Activated CD4-positive, alpha-beta T cell treated with anti-CD3 and anti-CD28 coated beads, Interleukin-2, Interleukin-6, amounts not matched to agents 100 ng/mL and 50 ng/mL, durations not matched to agents 16 hours and 8 hours (primary cell): ENCODE data around the gene AGR3.
"Not testable (repeated sequence)": the region's sequence is repeated elsewhere in the genome, so short reads cannot be mapped to it uniquely, and the experiment has no call there.

Source experiments
- DNase-seq: peaks from one replicate; pipeline ENCODE4 v3.0.0-alpha.2; 2020

The AGR3 gene

DNA sequence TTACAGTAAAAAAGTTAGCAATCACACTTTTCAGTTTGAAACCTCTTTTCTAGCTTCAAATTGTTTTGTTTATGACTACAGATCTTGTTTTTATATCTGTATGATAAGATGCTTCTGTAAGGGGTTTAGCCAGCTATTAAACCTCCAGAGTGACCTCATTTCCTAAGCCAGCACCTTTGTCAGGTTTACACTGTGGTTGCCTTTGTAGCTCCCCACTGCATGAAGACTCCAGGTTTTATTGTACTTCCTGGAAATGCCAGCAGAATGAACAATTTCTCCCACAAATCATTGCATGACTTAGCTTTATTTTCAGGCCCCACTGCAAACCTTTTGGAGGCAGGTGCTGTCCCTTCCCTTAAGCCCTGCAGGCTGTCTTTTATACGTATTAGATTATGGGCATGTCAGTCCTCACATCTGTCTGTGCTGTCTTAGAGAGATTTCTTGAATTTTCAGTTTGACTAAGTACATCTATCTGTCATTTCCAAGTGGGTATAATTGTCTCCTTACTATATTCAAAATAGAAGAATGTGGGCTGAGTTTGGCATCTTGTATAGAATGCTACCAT, 8.2 kb upstream of the AGR3 start:
- peak; percentile 48 for DNase-seq

DNA sequence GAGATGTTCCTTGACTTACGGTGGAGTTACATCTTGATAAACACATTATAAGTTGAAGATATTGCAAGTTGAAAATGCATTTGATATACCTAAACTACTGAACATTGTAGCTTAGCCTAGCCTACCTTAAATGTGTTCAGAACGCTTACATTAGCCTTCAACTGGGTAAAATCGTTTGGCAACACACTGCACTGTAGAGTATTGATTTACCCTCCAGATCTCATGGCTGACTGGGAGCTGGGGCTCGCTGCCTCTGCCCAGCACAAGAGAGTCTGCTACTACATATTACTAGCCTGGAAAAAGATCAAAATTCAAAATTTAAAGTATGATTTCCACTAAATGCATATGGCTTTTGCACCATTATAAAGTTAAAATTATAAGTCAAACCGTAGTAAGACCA, 7.5 kb upstream of the AGR3 start:
- DNase-seq = no peak

DNA sequence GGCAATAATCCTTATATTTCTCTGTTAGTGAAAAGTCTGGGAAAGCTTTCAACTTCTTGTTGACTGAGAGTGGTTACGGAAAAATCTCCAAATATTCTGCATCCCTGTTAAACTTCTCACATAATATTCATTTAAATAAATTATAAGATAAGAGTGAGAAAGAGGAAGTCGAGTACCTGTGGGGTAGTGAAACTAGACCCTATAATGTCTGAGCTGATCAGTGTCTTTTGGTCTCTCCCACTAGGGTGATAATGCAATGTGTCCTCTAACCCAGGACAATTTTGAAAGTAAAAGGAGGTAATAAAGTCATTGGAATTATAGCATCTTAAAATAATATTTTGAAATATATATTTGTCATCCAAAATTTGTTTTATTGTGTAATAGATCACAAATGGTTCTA, 2.1 kb upstream of the AGR3 start:
- no peak for DNase-seq

DNA sequence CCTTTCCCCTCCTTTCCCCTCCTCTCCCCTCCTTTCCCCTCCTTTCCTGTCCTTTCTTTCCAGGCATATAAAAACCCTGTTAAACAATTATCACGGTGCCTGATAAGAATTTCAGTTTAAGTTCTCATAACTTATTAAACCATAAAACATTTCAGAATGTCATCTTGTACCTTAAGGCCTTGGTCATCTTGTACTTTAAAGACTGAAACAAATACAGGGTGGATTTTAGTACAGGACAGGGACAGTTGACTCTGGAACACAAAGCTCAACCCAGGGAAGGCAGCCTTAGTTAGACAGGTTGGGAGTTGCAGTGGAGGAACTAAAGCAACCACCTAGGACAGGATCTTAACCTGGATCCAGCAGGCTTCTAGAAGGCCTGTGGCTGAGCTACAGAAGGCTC, 1.2 kb downstream of the AGR3 start:
- no peak for DNase-seq

DNA sequence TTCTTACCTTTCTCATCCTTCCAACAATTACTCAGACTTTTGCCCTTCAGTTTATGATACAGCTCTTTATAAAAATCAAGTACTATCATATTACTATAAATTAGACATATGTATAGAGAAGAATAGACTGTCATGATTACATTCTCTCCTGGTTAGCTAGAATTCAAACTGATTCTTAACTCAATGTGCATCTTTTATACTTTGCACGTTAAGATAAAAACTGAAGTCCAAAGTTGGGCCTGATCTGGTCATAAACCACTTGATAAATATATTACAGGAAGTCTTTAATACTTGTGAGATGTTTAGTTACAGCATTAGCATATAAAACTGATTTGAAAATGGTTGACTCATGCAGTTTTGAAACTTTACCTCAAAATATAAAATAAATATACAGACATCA, 2.6 kb downstream of the AGR3 start:
- DNase-seq = no peak

DNA sequence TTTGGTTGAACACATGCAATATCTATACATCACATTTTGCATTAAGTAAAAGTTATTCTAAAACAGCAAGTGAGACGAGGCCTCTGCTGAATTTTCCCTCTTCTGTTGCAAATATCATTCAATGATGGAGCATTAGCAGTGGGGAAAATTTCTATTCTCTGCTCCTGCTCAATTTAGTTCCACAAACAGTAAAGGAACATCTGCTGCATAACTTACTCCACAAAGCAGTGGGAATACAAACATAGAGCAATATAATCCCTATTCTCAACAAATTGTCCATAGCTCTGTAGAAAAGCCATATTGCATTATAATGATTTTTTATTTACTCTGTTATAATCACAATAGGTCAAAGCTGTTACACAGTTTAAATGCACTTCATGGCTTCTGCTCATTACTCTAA, 5.9 kb downstream of the AGR3 start:
- DNase-seq = no peak

DNA sequence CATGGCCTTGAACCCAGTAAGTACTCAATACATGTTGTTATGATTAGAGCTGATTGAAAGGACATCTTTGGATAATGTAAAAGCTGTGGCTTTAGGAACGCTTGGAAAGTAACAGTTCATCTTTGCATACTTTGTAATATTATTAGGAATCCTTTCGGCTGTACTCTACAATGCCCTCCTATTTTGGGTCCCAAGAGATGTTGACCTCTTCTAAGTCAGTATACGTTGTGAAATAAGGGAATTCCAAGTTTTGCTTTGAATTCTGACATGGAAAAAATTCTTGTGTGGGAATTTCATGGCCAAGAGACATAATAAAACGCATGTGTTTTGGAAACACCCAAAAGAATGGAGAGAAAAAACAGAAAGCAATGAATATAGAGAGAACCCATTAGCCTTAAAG, 7.7 kb downstream of the AGR3 start:
- no peak for DNase-seq

DNA sequence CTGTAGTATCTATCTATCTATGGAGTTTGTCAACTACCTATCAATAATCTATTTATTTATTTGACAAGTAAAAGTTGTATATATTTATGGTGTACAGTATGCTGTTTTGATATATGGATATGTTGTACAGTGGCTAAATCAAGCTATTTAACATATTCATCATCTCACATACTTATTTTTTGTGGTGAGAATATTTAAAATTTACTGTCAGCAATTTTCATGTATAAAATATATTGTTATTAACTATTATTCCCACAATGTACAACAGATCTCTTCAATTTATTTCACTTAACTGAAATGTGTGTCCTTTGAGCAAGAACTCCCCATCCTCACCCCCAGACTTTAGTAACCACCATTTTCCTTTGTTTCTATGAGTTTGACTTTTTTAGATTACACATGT, 14.5 kb downstream of the AGR3 start:
- DNase-seq = no peak

DNA sequence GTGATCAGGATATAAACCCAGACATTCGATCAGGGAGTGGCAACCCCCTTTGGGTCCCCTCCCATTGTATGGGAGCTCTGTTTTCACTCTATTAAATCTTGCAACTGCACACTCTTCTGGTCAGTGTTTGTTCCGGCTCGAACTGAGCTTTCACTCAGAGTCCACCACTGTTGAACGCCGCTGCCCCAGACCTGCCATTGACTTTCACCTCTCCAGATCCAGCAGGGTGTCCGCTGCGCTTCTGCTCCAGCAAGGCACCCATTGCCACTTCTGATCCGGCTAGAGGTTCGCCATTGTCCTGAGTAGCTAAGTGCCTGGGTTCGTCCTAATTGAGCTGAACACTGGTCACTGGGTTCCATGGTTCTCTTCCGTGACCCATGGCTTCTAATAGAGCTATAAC, 28.6 kb downstream of the AGR3 start:
- DNase-seq = not testable (repeated sequence)

DNA sequence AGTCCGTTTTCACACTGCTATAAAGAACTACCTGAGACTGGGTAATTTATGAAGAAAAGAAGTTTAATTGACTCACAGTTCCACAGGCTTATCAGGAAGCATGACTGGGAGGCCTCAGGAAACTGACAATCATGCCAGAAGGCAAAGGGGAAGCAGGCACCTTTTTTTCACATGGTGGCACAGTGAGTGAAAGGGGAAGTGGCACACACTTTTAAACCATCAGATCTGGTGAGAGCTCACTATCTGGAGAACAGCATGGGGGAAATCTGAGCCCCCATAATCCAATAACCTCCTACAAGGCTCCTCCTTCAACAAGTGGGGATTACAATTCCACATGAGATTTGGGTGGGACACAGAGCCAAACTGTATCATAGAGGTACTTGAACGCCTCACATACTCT, 30.0 kb downstream of the AGR3 start:
- DNase-seq = no peak

DNA sequence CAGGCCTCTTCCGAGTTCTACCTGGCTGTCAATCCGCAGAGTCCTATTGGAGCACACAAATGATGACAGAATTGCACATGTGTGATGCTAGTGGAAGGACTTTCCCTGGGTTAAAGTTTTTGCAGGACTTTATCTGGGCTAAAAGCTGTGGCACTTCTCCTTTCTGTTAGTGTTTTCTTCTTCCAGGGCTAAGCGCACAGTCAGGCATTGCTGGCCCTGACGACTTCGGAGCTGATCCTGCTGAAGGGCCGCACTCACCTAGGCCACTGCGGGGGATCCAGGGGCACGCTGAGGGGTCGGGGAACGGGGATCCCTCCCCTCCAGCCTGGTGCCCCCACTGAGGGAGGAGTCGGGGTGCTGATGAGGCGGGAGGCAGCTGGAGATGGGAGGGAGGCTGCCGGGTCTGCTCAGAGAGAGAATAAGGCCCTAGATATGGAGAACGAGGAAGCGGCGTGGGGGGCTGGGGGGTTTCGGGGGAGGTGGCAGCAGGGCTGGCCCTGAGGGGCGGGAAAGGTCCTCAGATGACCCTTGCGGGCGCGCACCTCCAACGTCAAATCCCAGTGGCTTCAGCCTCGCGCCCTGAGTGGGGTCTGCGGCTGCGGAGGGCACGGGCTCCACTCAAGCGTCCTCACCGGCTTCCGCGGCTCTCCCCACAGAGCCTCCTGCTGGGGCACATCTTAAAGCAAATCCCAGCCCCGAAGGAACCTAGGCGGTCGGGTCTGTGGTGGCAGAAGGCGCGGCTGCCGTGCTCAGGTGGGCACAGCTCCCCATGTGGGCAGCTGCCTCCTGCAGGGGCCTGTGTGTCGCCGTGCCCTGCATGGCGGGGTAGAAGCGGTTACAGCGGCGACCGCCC, 30.9 kb downstream of the AGR3 start:
- DNase-seq = no peak

DNA sequence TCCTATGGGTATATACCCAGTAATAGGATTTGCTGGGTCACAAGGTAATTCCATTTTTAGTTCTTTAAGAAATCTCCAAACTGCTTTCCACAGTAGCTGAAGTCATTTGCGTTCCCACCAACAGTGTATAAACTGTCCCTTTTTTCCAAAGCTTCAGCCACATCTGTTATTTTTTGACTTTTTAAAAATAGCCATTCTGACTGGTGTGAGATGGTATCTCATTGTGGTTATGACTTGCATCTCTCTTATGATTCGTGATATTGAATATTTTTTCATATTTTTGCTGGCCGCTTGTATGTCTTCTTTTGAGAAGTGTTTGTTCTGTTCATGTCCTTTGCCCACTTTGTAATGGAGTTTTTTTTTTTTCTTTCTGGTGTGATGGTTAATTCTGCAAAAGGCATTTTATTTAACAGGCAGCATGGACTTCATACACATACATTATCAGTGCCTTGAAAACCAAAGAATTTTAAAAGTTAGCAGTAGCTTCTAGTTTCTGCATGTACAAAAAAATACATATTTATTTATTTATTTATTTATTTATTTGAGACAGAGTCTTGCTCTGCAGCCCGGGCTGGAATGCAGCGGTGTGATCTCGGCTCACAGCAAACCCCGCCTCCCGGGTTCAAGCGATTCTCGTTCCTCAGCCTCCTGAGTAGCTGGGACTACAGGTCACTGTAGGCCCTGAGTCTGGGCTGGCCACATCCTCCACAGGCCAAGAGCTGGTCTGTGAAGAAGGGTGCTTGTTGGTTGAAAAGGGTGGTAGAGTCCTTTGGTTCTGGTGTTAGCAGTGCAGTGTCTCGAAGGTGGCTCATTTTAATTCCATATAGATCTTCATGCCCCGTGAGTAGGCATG, 32.3 kb downstream of the AGR3 start:
- DNase-seq = no peak

DNA sequence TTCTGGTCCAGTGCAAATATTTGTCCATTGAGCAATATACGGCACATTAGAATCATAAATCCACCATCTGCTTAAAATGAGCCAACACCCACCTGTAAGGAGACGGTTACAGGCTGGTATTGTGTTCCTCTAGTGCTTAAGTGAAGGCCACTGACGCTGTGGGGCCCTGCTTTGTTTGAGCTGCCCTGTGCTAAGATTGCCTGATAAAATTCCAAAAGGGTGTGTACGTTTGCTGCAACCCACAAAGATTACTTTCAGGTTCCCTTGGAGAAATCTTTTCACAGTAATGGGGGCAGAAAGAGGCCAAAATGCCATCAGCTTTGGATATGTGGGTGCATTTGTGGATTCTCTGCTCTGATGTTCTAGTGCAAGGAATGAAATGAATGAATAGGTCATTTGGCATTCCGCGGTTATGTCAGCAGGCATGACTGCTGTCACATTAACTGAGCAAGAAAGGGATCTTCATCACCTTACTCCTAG, 34.4 kb downstream of the AGR3 start:
- DNase-seq = no peak

DNA sequence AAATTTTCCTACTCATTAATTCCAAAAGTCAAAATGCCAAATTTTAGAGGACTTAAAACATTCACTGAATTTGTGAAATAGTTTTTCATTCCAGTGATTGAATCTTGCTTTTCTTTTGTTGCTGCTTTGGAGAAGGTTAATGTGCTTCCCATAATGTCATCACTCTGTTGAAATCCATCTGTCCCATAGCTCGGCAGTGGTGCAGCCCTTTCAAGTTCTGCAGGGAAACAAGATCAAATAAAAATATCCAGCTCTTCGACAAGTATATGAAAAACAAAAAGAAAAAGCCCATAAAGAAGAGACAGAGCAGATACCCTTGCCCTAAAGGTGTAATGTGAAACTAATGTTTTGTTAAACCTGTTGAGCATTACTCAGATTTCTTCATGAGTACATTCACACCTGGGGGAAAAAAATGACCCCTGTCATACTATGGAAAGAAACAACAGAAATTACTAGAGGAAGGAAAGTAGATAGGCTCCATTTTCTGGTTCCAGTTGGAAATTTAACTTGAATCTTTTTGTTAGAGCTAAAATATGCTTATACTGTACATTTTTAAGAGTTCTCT, 35.1 kb downstream of the AGR3 start:
- DNase-seq = no peak

DNA sequence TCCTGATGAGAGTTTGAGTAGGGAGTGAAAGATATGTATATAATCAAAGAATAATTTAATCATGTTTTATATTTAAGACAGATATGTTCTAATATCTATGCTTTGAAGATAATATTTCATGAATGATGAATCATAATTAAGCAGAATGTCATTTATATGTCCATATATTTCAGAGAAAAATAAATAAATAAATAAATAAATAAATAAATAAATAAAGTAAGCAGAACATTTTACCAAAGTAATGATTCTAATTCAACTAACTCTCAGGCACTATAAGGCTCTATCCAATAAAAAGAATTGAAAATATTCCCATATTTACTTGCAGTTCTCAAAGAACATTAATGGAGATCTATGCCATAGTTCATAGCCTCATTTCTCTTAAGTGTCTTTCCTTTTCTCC, 36.0 kb downstream of the AGR3 start:
- DNase-seq = no peak

DNA sequence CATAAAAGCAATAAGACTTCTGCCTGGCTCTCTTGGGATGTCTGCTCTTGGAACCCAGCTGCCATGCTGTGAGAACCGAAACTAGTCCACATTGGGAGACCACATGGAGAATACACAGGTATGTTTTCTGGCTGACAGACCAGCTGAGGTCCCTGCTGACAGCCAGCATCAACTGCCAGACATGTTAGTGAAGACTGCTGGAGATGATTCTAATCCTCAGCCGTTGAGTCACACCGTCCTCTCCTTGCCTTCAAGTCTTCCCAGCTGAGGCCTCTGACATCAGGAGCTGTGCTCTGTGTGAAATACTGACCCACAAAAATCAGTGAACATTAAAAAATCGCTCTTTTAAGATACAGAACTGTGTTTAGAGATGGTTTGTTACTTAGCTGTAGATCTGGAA, 40.1 kb downstream of the AGR3 start:
- no peak for DNase-seq

DNA sequence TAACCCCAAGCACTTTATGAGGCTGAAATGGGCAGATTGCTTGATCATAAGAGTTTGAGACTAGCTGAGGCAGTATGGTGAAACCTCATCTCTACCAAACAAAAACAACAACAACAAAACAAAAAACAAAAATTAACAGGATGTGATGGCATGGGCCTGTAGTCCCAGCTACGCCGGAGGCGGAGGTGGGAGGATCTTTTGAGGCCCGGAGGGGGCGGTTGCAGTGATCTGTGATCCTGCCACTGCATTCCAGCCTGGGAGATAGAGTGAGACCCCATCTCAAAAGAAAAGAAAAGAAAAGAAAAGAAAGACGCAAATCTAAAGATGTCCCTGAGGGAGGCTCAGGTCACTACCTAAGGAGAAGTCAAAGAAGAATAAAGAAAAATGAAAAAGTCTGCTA, 41.7 kb downstream of the AGR3 start:
- DNase-seq = no peak

DNA sequence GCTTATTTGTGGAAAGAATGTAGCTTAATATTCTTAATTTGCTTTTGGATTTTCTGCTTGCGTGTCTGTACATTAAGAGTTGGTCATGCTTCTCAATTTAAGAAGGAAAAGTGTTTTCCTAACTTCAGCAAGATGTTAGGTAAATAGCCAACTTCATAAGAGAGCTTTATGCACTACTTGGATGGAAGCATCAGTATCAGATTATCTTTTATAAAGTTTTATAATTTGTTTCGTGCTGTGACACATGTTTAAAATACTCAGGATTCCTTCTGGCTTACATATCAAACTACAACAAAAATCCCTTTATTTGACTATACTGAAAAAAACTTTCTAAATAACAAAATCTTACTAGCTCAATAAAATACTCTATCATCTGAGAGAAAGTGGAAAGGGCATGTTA, 42.1 kb downstream of the AGR3 start:
- no peak for DNase-seq

DNA sequence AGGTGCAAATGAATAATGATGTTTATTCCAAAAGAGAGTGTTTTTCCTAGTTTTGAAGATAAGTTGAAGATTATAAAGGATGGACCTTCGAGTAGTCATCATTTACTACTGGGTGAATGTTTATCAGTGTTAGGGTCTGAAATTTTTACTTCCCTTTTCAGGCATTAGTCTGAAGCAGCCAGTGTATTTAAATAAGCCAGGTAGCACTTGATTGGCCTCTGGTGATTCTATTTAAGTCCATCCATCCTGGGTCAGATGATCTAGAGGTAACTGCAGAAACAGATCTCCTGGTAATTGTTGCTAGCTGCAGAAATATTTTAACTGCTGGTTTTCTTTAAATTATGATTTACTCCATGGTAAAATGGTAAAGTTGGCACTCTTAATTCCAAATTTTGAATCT, 42.9 kb downstream of the AGR3 start:
- no peak for DNase-seq

DNA sequence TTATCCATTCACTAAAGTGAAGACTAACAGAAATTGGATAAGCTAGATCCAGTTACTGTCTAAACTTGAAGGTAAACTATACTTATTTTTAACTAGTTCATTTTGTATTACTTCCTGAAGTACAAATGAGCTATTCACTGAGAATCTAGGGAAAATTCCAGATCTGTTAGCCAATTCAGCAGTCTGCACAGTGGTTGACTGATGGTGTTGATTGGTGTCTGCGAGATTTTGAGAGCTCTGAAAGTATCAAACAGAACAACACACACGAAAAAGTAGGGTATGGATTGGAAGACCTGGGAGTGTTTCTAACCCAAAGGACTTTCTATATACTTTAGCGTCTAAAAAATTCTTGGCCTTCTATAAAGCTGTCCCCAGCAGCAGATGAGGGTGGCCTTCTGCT, 43.4 kb downstream of the AGR3 start:
- DNase-seq = no peak

DNA sequence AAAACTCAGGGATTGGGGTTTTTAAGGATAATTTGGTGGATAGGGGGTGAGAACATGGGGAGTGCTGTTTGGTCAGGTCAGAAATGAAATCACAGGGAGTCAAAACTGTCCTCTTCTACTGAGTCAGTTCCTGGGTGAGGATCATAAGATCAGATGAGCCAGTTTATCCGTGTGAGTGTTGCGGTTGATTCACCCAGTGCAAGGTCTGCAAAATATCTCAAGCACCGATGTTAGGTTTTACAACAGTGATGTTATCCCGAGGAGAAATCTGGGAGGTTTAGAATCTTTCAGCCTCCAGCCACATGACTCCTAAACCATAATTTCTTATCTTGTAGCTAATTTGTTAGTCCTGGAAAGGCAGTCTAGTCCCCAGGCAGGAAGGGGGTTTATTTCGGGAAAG, 45.3 kb downstream of the AGR3 start:
- no peak for DNase-seq

DNA sequence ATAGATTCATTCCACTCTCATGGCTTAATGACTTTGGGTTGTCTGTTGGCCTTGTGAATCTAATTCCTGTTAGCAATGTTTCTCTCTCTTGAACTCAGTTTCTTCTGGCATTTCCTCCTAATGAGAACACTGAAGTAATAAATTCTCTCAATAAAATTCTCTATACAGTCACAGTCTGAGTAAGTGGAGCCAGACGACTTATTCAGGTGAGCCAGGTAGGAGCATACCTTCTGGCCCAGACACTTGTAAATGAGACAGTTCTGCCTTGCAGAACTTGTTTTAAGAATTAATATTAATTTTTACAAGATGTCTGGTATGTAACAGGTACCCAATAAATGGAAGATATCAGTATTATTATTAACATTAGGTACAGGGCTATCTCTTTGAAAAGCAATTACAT, 48.4 kb downstream of the AGR3 start:
- no peak for DNase-seq

DNA sequence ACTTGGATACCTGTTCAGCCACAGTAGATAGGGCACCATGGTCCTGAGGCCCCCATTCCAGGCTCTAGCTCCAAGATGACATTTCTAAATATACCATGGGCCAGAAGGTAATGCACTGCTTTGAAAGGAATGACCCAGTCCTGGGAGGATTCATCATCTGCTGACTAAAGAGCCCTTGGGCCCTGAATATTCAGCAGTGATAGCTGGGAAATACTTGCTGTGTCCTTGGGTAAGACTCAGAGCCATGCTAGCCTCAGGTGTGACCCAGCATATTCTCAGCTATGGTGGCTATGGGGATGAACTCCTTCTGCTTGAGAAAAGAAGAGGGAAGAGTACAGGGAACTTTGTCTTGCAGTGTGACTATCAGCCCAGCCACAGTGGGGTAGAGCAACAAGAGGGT, 55.7 kb downstream of the AGR3 start:
- DNase-seq = no peak

DNA sequence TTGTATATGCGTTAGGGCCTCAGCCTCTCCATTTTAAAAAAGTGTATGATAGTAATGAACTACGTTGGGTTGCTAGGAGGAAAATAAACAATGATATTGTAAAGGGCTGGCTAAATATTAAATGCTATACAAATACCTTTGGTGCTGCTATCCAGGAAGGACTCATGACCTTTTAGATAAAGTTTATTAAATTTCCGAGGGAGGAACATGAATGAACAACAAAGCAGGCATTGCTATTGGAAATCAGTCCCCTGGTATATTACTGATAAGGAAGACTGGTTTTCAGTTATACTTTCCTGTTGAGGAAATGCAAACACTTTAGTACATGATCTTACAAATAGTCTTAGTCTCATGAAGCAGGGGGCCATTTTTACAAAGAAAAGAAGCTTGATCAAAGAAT, 59.8 kb downstream of the AGR3 start:
- no peak for DNase-seq
